NCI-H524 treated with DMSO at 0.1 percent for 48 hours (cell line): Measurements from ENCODE around the gene SLC4A1AP.

Experiments used
- DNase-seq: peaks from one replicate; lab custom pipeline; 2025; lab: John Stamatoyannopoulos, UW

Gene SLC4A1AP

DNA sequence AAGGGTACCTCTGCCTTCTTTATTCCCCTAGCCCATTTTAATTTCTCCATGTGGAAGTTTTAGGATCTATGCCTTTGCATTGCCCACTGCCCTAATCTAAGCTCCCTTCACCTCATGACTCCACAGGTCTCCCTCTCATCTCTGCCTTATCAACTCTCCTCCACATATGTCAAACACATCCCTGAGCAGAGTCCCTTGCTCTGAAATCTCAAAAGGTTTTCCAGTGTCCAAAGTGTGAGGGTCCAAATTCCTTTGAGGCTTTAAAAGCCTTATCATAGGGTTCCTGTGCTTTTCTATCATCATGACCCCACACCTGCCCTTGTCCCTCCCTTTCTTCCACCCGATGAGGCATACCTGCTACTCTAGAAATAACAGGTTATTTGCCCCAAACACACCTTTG is 38.6 kb downstream of the SLC4A1AP start:
- DNase-seq, result no peak

DNA sequence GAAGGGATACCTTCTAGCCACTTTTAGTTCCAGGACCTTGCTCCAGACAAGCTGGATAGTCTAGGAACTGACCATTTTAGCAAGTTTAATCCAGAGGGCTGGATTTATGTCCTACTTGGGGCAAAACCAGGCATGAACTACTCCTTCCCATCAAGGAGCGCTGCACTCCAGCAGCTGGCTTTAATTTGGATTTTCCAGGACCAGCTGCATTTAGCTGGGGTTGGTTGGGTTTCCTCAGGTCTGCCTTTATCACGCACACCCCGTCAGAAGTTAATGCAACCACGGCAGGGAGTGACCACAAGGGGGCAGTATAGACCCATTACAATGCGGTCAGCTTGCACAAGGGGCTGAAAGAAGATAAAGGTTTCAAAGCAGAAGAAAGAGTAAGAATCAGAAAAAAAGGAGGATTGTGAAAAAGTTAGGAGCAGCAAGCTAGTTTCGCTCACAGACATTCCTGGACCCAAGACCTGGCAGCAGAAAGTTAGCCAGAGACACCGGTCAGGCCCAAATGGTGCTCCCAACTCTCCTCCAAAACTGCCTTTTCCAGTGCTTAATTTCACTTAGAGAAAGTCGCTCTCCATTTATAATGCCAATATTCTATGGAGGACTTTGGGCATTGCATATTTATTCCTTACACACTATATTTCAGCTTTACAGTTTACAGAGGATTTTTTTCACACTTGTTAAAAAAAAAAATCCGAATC is 40.1 kb downstream of the SLC4A1AP start:
- DNase-seq, result peak; percentile 9

DNA sequence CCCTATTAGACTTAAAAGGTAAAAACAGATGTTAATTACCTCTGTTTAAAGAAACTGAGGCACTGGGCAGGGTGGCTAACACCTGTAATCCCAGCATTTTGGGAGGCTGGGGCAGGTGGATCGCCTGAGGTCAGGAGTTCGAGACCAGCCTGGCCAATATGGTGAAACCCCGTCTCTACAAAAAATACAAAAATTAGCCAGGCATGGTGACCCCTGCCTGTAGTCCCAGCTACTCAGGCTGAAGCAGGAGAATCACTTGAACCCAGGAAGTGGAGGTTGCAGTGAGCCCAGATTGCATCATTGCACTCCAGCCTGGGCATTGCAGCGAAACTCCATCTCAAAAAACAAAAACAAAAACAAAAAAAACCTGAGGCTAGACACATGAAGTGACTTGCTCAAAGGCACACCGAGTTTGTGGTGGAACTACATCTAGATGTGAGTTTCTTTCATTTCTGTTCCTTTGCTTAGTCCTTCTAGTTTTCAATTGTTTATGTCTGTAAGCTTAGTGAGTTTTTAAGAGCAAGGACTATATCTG is 40.7 kb downstream of the SLC4A1AP start:
- no peak for DNase-seq

DNA sequence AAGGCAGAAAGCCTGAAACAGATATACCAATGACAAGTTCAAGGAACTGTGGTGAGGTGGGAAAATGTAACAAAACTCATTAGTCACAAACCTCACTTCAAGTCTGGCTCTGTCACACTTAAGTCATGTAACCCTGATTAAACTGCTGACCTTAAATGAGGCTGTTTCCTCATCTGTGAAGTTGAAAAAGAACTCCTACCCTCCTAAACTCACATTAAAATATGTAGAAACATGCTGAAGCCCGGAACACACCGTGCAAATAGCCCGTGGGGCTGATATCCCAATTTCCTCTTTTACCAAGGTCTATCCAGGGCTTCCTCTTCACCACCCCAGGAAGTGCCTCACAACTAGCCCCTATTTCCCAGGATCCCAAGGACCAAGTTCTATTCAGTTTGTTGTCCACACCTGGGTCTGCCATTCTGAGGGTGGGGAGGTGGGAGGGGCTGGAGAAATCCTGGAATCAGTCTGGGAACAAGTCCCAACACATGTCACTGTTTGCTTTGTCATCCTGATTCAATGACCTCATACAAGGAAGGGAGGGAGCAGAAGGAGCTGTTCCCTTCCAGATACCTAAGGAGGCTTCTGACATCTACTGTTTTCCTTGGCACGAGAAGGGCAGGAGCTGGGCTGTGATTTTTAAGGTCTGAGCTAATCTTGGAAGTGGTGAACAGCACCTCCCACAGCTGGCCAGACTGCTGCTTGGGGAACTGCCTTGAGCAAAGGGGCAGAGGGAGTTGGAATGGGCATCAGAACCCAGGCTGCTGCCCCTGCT is 42.3 kb downstream of the SLC4A1AP start:
- DNase-seq, result no peak

DNA sequence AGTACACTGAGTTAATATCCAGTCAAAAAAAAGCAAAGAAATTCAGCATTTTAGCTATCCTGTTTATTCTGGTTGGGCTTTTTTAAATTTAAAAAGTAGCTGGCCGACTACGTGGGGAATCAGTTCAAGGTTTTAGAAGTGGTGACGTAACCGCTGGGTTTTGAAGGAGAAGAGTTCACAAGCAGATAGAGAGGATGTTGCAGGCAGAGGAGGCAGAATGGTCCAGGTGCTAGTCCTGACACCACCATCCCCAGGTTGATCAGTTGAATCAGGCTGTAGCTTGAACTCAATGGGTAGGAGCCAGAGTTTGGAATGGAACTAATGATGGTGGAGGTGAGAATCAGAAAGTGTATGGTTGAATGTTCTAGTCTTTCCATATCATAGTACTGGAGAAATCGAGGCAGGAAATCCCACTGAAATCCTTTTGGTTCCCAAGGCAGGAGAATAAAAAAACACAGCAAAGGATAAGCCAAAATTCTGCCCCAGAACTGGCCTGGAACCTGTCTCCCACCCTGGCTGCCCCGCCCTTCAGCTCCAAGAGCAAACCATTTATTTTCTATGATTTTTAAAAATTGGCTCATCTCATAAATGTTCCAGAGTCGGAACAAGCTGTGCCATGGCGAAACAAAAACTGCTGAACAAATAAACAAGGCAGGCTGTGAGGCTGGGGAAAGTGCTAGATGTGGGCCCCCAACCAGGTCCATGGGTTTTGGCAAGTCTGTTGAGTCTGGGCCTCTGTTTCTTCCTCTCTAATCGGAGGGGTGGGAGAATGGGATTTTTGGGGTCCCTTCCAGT is 44.0 kb downstream of the SLC4A1AP start:
- DNase-seq, result no peak

DNA sequence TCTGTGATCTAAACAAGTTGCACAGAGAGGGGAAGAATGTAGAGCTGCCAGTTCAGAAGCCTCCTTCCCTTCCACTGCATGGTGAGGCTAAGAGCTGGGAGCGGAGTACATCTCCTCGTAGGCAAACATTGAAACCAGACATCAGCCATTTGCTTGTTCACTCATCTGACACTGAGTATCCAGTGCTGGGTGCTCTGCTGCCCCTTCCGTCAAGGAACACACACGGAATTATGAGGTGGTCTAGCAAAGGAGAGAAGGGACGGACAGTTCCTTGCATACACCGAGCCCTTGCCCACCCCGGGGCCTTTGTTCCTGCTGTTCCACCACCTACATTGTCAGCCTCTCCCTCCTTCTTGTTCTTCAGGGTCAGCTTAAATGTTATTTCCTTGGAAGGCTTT is 44.6 kb downstream of the SLC4A1AP start:
- no peak for DNase-seq

DNA sequence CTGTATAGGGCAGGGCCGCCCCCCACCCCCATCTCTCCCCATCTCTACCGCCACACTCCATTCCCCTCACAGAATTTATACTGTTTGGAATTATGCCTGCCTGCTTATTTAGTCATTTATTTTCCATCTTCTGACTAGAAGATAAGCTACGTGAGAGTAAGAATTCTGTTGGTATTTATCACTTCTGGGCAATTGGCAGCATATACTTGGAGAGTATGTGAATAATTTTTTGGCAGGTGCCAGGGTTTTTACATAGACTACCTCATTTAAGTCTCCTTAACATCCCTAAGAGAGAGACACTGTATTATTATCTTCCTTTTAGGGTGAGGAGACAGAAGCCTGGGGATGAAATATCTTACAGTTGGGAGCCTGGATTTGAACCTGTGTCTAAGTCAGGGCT is 45.0 kb downstream of the SLC4A1AP start:
- DNase-seq, result no peak

DNA sequence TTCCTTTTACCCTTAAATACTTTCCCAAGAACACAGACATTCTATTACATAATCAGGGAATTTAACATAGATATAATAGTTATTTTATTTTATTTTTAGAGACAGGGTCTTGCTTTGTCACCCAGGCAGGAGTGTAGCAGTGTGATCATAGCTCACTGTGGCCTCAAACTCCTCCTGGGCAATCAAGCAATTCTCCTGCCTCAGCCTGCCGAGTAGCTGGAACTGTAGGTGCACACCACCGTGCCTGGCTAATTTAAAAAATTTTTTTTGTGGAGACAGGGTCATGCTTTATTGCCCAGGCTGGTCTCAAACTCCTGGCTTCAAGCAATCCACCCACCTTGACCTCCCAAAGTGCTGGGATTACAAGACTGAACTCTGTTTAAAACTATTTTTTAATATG is 45.6 kb downstream of the SLC4A1AP start:
- DNase-seq, result no peak

DNA sequence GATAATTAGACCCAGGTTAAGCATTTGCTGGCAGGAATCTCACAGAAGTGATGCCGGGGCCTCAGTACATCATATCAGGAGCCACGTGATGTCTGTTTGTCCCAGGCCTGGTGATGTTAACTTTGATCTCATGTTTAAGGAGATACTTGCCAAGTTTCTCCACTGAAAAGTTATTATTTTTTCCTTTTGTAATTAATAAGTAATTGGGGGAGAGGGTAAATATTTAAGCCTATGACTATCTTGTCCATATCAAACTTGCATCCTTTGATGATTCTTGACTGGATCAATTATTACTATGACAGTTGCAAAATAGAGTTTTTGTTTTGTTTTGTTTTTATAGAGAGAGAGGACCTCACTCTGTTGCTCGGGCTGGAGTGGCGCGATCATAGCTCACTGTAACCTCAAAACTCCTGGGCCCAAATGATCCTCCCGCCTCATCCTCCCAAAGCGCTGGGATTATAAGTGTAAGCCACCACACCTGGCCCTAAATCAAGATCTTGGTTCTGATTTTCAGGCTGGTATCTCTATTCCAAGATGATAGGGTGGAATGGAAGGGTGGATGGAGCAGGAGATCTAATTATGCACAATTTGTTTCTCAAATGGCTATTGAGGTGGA is 46.4 kb downstream of the SLC4A1AP start:
- DNase-seq, result no peak

DNA sequence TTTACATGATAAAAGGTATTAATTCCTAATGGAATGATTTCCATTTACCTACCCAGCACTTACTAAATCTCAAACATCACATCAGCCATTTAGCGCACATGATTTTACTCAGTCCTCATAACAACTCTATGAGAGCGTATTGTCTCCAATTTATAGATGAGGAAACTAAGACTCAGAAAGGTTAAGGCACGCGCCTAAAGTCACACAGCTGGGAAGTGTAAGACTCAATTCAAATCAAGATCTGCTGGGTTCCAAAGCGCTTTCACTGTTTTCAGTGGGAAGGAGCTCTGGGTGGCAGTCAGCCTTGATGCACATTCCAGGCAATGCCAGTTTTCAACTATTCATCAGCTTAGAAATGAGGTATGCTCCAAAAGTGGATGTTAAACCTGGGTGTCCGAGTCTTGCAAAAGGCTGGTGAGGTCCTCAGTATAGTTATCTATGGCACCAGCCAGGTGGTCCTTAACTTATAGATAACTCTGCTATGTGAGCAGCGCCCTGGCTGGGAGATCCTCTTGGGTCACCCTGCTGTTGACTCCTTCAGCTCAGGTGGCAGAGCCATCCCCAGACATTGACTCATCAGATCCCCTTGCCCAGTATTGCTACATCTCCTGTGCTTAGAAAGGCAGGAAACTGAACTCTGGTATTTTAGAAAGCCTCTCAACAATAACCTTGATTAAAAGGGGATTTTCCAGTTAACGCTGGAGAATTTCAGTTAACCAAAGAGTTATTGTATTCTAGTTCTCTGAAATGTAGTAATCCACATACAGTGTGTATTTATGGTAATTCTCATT is 47.1 kb downstream of the SLC4A1AP start:
- no peak for DNase-seq

DNA sequence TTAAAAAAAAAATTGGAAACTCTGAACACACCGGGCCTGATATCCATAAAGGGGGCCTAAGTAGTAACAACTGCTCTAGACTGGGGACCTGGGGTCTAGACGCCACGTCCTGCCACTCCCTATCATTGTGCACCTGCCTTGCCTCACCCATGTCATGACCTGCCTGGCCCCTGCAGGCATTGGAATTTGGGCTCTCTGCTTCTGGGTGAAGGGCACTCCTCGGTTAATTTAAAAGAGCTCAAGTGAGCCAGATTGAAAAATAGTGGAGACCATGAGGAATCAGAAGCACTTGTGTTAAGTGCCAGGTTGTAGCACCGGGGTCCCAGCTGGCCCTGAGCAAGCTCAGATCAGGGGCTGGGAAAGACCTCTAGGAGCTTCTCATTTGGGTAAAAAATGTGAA is 48.1 kb downstream of the SLC4A1AP start:
- no peak for DNase-seq

DNA sequence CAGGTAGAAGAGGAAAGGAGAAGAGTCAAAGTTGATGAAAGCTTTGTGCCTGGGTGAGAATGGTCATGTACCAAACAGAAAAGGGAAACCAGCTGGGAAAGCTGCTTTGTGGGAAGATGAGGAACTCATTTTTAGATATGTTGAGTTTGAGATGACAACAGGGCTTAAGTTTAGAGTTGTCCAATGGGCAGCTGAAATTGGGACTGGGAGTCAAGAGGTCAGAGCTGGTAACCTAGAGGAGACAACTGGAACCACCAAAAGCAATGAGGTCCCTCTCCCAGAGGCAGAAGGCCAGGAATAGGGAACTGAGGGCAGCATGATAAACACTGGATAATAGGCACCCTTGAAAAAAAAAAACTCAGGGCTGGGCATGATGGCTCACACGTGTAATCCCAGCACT is 48.8 kb downstream of the SLC4A1AP start:
- no peak for DNase-seq

DNA sequence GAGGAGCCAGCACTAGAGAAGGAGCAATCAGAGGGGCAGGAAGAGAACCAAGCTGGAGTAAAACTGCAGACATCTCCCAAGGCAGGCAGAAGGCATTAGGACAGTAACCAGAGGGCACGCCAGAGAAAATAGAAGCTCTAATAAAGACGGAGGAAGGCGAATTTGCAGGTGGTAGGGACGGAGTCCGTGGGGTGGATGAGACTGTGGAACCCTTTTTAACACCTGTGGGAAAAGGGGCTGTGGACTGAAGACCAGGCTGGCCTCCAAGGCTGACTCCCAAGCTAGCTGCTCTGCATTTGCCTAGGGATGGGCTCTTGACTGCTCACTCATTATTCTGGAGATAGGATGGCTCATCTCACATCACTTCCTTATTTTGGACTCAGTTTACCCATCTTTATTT is 49.5 kb downstream of the SLC4A1AP start:
- DNase-seq, result no peak

DNA sequence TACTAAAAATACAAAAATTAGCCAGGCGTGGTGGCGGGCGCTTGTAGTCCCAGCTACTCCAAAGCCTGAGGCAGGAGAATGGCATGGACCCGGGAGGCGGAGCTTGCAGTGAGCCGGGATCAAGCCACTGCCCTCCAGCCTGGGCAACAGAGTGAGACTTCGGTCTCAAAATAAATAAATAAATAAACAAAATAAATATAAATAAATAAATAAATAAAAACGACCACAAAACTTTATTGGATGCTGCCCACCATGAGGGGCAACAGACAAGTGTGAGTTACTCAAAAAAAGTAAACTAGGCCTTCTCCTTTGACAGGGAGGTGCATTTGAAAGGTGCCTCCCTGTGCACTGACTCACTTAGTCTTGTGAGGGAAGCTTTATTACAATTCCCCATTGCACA is 50.4 kb downstream of the SLC4A1AP start:
- DNase-seq, result no peak

DNA sequence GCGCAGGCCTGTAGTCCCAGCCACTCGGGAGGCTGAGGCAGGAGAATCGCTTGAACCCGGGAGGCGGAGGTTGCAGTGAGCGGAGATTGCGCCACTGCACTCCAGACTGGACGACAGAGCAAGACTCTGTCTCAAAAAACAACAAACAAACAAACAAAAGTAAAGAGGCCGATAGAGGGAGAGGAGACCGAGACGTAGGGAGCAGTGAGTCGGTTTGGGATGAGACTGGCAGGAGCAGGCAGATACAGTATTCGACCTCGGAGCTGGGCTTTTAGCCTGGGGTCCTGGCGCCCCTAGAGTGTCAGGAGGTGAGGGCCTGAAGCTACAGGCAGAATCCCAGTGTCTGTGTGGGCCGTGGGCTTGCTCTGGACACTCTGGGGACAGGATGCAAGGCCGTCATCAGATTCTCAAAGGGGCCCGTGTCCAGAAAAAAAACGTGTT is 51.2 kb downstream of the SLC4A1AP start:
- no peak for DNase-seq

DNA sequence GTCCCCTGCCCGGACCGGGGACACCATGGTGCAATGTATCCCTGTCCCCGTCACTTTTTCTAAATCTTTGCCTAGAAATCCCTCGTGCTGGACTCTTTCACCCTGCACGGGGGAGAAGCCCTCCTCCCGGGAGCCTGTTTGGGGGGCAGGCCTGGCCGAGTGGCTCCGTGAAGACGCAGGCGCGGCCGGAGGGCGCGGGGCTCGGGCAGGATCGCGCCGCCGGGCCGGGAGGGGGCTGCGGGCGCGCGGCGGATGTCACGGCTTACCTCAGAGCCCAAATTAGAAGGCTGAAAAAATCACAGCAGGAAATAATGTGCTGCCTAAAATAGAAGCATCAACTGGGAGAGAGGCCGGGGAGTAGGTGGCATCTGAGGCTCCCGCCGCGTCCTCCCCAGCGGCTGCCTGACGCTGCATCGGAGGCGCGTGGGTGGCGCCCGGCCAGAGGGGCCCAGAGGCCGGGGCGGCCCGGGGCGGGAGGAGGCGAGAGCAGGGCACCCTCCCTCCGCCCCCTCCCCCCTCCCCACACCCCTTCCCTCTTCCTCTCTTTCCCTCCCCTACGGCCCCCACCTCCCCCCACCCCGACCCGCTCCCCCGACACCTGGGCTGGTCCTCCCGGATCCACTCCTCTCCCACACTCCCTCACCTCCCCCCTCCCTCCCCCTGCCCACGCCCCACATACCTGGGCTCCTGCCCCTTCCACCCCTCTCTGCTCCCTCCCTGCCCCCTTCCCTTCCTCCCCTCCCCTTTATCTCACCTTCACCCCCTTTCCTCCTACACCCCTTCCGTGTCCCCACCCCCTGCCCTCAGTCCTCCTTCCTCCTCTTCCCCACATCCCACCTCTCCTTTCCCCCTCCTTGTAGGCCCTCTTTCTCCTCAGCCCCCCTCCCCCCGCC is 51.9 kb downstream of the SLC4A1AP start:
- DNase-seq, result no peak

DNA sequence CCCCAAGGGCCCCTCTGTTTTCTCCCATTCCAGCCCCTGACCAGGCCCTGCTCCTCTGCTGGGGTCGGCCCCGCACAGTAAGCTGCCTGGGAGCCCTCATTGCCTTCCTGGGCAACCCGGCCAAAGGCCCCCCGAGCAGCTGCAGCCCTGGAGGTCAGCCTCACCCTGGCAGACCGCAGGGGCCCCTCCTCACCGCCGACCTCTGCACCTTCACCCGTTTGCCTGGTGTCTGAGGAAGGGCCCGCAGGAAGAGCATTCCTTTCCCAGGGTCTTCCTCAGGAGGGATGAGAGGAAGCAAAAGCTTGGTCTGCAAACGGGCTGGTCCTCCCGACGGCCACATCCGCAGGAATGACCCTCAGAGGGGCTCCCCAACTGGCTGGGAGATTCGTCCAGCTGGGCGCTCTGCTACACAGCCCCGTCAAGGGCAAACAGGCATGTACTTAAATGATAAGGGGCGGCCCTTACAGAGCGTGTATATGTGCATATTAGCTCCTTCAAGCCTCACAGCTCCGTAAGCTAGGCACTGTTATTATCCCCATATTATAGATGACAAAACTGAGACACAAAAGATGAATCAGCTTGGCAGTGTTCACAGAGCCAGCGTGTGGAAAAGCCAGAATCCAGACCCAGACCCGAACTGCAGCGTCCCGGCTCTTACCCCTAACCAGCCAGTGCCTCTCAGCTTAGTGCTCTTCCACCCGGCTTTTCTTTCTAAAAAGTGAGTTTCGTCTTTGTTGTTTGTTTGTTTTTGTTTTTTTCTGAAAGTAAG is 52.8 kb downstream of the SLC4A1AP start:
- no peak for DNase-seq

DNA sequence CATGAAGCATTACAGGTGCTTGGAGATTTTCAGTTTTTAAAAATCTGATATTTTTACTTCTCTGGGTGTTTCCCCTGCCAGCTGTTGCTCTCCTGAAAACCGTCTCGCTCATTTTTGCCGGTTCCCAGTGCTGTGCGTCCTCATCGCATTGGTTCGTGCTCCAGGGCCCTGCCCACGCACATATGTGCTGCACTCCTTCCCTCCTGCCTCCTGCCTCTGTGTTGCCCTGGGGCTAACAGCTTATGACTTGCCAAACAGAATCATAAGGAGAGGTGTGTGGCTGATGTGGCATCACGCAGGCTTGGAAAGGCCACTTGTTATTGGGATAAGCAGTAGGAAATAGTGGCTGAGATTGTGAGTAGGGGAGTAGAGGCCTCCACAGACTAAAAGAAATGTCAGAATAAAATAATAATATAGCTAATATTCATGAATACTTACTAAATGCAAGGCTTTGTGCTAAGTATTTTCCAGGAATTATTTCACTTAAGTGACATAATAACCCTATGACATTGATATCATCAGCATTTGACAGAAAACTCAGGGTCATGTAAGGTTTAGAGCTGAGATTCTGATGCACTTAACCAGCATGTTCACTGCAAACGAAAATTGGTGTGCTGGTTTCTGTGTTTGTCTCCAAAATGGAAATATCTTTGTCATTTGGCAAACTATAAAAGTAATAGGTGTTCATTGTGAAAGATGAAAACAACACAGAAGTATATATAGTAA is 53.5 kb downstream of the SLC4A1AP start:
- DNase-seq, result no peak
